GM12878 (cell line): Measurements from ENCODE around the gene CEACAM1. TPM values are rescaled to one million over a fixed set of nuclear protein-coding genes. Genes with fewer than 3 reads are reported as not detected.
A peak's percentile ranks its signal among the peaks of the same experiment; 100 is the strongest.

ENCODE experiments used
- ATAC-seq: fragments of 200-7000 bp; cut with Tn5 transposase; 3 replicates; pipeline ENCODE4 v1.9.1; 2020; ENCODE audit warnings: mild to moderate bottlenecking, moderate library complexity
- BruUV-seq: library from RNA; stranded (reverse); fragments of 400-500 nt; replicated peaks from 2 replicates; lab custom pipeline; 2021; lab: Mats Ljungman, UMichigan
- CTCF ChIA-PET: fragments of 300-600 bp; sonication (Branson Sonifier 250); formaldehyde crosslinking; extraction: SDS; loops from one replicate; lab custom pipeline; 2021; ENCODE audit warnings: inconsistent platforms; lab: Yijun Ruan, JAX
- POLR2A ChIA-PET: fragments of 350-600 bp; formaldehyde crosslinking; extraction: SDS; loops from one replicate; lab custom pipeline; 2021; ENCODE audit warnings: inconsistent platforms; lab: Charles Lee
- RAD21 ChIA-PET: fragments of 300-600 bp; sonication (Branson Sonifier 250); formaldehyde crosslinking; loops from one replicate; lab custom pipeline; 2023; ENCODE audit warnings: antibody characterized with exemption; ENCODE audit not compliant: unreplicated experiment; lab: Charles Lee
- SMC1A ChIA-PET: fragments of 300-600 bp; sonication (Branson Sonifier 250); formaldehyde crosslinking; loops from one replicate; lab custom pipeline; 2023; ENCODE audit not compliant: unreplicated experiment, uncharacterized antibody; lab: Charles Lee
- DNase-seq: peaks from one replicate; pipeline ENCODE4 v3.0.0-alpha.2; 2011; ENCODE audit warnings: low read depth, low spot score
- FAIRE-seq: peaks from 3 replicates; lab custom pipeline; 2011; peaks lifted over from hg19 to GRCh38; lab: Jason Lieb, UNC
- H2AFZ ChIP-seq: 2 replicates; pipeline ENCODE4 v1.6.0; 2011; ENCODE audit warnings: low read depth, low read length, control low read depth; ENCODE audit not compliant: control insufficient read depth
- H3K27ac ChIP-seq: 2 replicates; pipeline ENCODE4 v1.5.1; 2011; ENCODE audit warnings: control low read depth; ENCODE audit not compliant: control insufficient read depth, insufficient read depth
- H3K27me3 ChIP-seq, 2 experiments: replicated peaks in 1 of 2; 2 replicates each; pipeline versions ENCODE4 v1.6.0 to v1.6.1; 2011; ENCODE audit warnings: low read length in 1 of 2; ENCODE audit not compliant: control insufficient read depth in 2 of 2, insufficient read depth in 2 of 2
- H3K36me3 ChIP-seq, 2 experiments: 2 replicates each; pipeline ENCODE4 v1.5.1; 2011; ENCODE audit warnings: low read length in 1 of 2; ENCODE audit not compliant: control insufficient read depth in 2 of 2, insufficient read depth in 2 of 2
- H3K4me1 ChIP-seq: 2 replicates; pipeline ENCODE4 v1.6.1; 2011; ENCODE audit warnings: mild to moderate bottlenecking, low read length, moderate library complexity, mixed read lengths; ENCODE audit not compliant: control insufficient read depth, insufficient read depth
- H3K4me2 ChIP-seq: 2 replicates; pipeline ENCODE4 v1.6.0; 2011; ENCODE audit warnings: control low read depth; ENCODE audit not compliant: control insufficient read depth, insufficient read depth
- H3K4me3 ChIP-seq: fragments of 200-600 bp; sonication (generic); 2 replicates; pipeline ENCODE4 v1.5.1; 2016
- H3K79me2 ChIP-seq: 2 replicates; pipeline ENCODE4 v1.6.0; 2011; ENCODE audit warnings: low read length; ENCODE audit not compliant: control insufficient read depth, insufficient read depth
- H3K9ac ChIP-seq: 2 replicates; pipeline ENCODE4 v1.8.0; 2011; ENCODE audit warnings: low read length, control low read depth, mixed read lengths; ENCODE audit not compliant: control insufficient read depth, insufficient read depth
- H3K9me3 ChIP-seq: replicated peaks from 3 replicates; pipeline ENCODE4 v1.5.1; 2011; ENCODE audit warnings: mild to moderate bottlenecking, low read length; ENCODE audit not compliant: control insufficient read depth, insufficient read depth
- H4K20me1 ChIP-seq: 2 replicates; pipeline ENCODE4 v1.6.0; 2011; ENCODE audit not compliant: control insufficient read depth, insufficient read depth
- ATF7 ChIP-seq: fragments of 450-650 bp; IDR thresholded peaks from 2 replicates; pipeline ENCODE4 v1.6.1; 2016; ENCODE audit warnings: low read depth, mild to moderate bottlenecking
- BHLHE40 ChIP-seq, 2 experiments: fragments of 450-650 bp in 1 of 2; IDR thresholded peaks; 2 replicates each; pipeline ENCODE4 v1.6.1; 2011 to 2017; ENCODE audit warnings: low read depth in 2 of 2, borderline replicate concordance in 1 of 2, improper control_type of control experiment in 1 of 2, low read length in 1 of 2, mild to moderate bottlenecking in 1 of 2
- ETV6 ChIP-seq, 2 experiments: fragments of 450-650 bp in 1 of 2; IDR thresholded peaks in 1 of 2; conservative IDR thresholded peaks in 1 of 2; 2 replicates each; pipeline ENCODE4 v1.6.1; 2014; ENCODE audit warnings: antibody characterized with exemption in 1 of 2, borderline replicate concordance in 1 of 2, low read depth in 1 of 2, mild to moderate bottlenecking in 1 of 2, moderate library complexity in 1 of 2
- IKZF1 ChIP-seq: fragments of 450-650 bp; conservative IDR thresholded peaks from 2 replicates; pipeline ENCODE4 v1.6.1; 2017; ENCODE audit warnings: antibody characterized with exemption, mild to moderate bottlenecking
- IKZF2 ChIP-seq, 2 experiments: fragments of 450-650 bp; IDR thresholded peaks; 2 replicates each; pipeline ENCODE4 v1.6.1; 2017; ENCODE audit warnings: mild to moderate bottlenecking in 2 of 2, moderate library complexity in 2 of 2
- JUNB ChIP-seq: IDR thresholded peaks from 2 replicates; pipeline ENCODE4 v1.6.1; 2016; ENCODE audit warnings: antibody characterized with exemption, mild to moderate bottlenecking
- MEF2A ChIP-seq: IDR thresholded peaks from 2 replicates; pipeline ENCODE4 v1.6.1; 2011; ENCODE audit warnings: low read depth, mild to moderate bottlenecking, low read length, moderate library complexity; ENCODE audit not compliant: insufficient read depth
- NBN ChIP-seq: fragments of 450-650 bp; IDR thresholded peaks from 2 replicates; pipeline ENCODE4 v1.6.1; 2016
- POLR2AphosphoS2 ChIP-seq: IDR thresholded peaks from 2 replicates; pipeline ENCODE4 v1.6.1; 2011; ENCODE audit warnings: low read depth, mild to moderate bottlenecking, low read length, improper control_type of control experiment, moderate library complexity
- RB1 ChIP-seq: fragments of 450-650 bp; formaldehyde crosslinking; IDR thresholded peaks from 2 replicates; pipeline ENCODE4 v1.6.1; 2017; ENCODE audit warnings: mild to moderate bottlenecking, borderline replicate concordance
- REST ChIP-seq: IDR thresholded peaks from 2 replicates; pipeline ENCODE4 v1.6.1; 2012; ENCODE audit warnings: mild to moderate bottlenecking, low read depth, low read length
- RUNX3 ChIP-seq: IDR thresholded peaks from 2 replicates; pipeline ENCODE4 v1.6.1; 2012; ENCODE audit warnings: low read length, inconsistent platforms
- TCF3 ChIP-seq: IDR thresholded peaks from 2 replicates; pipeline ENCODE4 v1.6.1; 2012; ENCODE audit warnings: low read depth, mild to moderate bottlenecking, low read length, borderline replicate concordance; ENCODE audit not compliant: insufficient read depth
- WGBS: methylation state at CpG from one replicate; pipeline ENCODE4 v1.1.6; 2016; ENCODE audit warnings: low lambda C conversion rate; ENCODE audit not compliant: insufficient replicate concordance, insufficient coverage; ENCODE audit errors: missing lambda C conversion rate; 5-methylcytosine and 5-hydroxymethylcytosine counted together
- in situ Hi-C: fragments of 300-500 bp; cut with MboI; formaldehyde crosslinking; loops from 9 replicates; pipeline ENCODE4 v1.14.3; 2018; ENCODE audit warnings: mixed read lengths
- intact Hi-C: fragments of 100-400 bp; cut with micrococcal nuclease; formaldehyde crosslinking; loops from one replicate; pipeline ENCODE4 v1.14.2; 2022; ENCODE audit not compliant: unreplicated experiment
- polyA plus RNA-seq, 11 experiments: library from polyadenylated mRNA; depleted of rRNA in 4 of 11; unstranded in 6 of 11; stranded (reverse) in 5 of 11; fragments of >200 nt; fragmentation: Nextera tagmentation in 4 of 11; fragmentation: Illumina TruSeq in 1 of 11; extraction: Ambion mirVana in 4 of 11; extraction: Trizol in 1 of 11; gene quantifications; 1 replicate in 1 of 11; 2 replicates in 10 of 11; pipeline versions ENCODE4 v1.2.1 to v1.2.3, GENCODE V29; 2011 to 2016; ENCODE audit warnings: inconsistent platforms in 2 of 11, missing spikeins in 2 of 11, low read depth in 1 of 11
- total RNA-seq, 4 experiments: library from RNA; depleted of rRNA in 3 of 4; stranded (reverse); fragments of >200 nt in 3 of 4; fragmentation: Illumina TruSeq in 1 of 4; extraction: Trizol in 1 of 4; gene quantifications; 2 replicates each; pipeline versions ENCODE4 v1.2.1 to v1.2.3, GENCODE V29; 2013 to 2021
- TF ChIP-seq, protein P1 (sequence below): fragments of 450-650 bp; IDR thresholded peaks from 2 replicates; pipeline ENCODE4 v1.6.1; 2017; ENCODE audit warnings: mild to moderate bottlenecking
- TF ChIP-seq, protein P2 (sequence below): IDR thresholded peaks from 2 replicates; pipeline ENCODE4 v1.6.1; 2011; ENCODE audit warnings: mild to moderate bottlenecking, low read depth, low read length, moderate library complexity; ENCODE audit not compliant: insufficient replicate concordance

The CEACAM1 gene
- total and polyA plus RNA-seq, 10 of the 15 experiments (the other 5 are each of a cell fraction or from before 2014, with no cell fraction given): 3.9 to 24.0 (median 6.5) TPM

GRCh38 chr19:42495663-42496062 is 32.6 kb downstream of the CEACAM1 start (continued):
- TF ChIP-seq ETV6 (conservative IDR thresholded peaks at IDR 0.05 in 1 of 2, IDR thresholded peaks at IDR 0.05 in 1 of 2; ENCODE audit: borderline replicate concordance in 1 of 2, low read depth in 1 of 2) (no peak), NBN (no peak)

- Histone ChIP-seq H4K20me1 (no peaks in the 10 kb centered on the region), H3K36me3 (no peaks in the 10 kb centered on the region), H2AFZ (no peak overlapping the region), H3K4me1 (peaks cover 28% of the 10 kb centered on the region), H3K4me3 (no peak overlapping the region), H3K27me3 (no peaks in the 10 kb centered on the region), H3K27ac (no peak overlapping the region), H3K9ac (no peak overlapping the region), H3K79me2 (no peaks in the 10 kb centered on the region), H3K9me3 (no peaks in the 10 kb centered on the region), H3K4me2 (no peak overlapping the region; the same call in 1 of the 2 replicates)
- DNase-seq (no peak), FAIRE-seq (no peak), ATAC-seq (peak; percentile 47)
- in situ Hi-C loops (no loop called here), intact Hi-C loops (no loop called here)
- ChIA-PET SMC1A (interaction anchor here (1.1 to 7.3 kb wide), 8 partner anchors 9 to 43 kb away, joined by 3 to 40 read pairs (median 13); partner anchors contain the start of gene CEACAM1), POLR2A (interaction anchor here (0.7 to 1.4 kb wide), 3 partner anchors 22 to 44 kb away, joined by 3 to 4 read pairs (median 4); no protein-coding TSS in a partner anchor), RAD21 (interaction anchor here (1.4 to 4.2 kb wide), 2 partner anchors 28 to 34 kb away, joined by 6 to 21 read pairs; partner anchors contain the start of gene CEACAM1), CTCF (interaction anchor here (0.5 to 3.4 kb wide), 6 partner anchors 13 to 74 kb away, joined by 3 to 20 read pairs (median 10); partner anchors contain the start of gene CEACAM1)
- WGBS: 35% methylated on average over 3 of the region's 3 CpGs
- BruUV-seq: no TSS peak
- TF ChIP-seq, protein P1, sequence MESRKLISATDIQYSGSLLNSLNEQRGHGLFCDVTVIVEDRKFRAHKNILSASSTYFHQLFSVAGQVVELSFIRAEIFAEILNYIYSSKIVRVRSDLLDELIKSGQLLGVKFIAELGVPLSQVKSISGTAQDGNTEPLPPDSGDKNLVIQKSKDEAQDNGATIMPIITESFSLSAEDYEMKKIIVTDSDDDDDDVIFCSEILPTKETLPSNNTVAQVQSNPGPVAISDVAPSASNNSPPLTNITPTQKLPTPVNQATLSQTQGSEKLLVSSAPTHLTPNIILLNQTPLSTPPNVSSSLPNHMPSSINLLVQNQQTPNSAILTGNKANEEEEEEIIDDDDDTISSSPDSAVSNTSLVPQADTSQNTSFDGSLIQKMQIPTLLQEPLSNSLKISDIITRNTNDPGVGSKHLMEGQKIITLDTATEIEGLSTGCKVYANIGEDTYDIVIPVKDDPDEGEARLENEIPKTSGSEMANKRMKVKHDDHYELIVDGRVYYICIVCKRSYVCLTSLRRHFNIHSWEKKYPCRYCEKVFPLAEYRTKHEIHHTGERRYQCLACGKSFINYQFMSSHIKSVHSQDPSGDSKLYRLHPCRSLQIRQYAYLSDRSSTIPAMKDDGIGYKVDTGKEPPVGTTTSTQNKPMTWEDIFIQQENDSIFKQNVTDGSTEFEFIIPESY: no peak
- TF ChIP-seq JUNB (peak; percentile 46), REST (no peak), IKZF2 (IDR thresholded peaks at IDR 0.05) (peak; percentile 45 to 52; a peak in 2 of 4 replicates), ATF7 (peak; percentile 20; the same call in 1 of the 2 replicates), BHLHE40 (IDR thresholded peaks at IDR 0.05; ENCODE audit: borderline replicate concordance in 1 of 2, low read depth in 2 of 2, low read length in 1 of 2) (no peak), IKZF1 (0 out of 2 replicates have a peak, but pooled peaks have one; percentile 39), POLR2AphosphoS2 (no peak), RB1 (no peak), RUNX3 (peak; percentile 55; the same call in 1 of the 2 replicates), MEF2A (0 out of 2 replicates have a peak, but pooled peaks have one; percentile 24), TCF3 (no peak)
- TF ChIP-seq, protein P2, sequence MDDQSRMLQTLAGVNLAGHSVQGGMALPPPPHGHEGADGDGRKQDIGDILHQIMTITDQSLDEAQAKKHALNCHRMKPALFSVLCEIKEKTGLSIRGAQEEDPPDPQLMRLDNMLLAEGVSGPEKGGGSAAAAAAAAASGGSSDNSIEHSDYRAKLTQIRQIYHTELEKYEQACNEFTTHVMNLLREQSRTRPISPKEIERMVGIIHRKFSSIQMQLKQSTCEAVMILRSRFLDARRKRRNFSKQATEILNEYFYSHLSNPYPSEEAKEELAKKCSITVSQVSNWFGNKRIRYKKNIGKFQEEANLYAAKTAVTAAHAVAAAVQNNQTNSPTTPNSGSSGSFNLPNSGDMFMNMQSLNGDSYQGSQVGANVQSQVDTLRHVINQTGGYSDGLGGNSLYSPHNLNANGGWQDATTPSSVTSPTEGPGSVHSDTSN: no peak
Observed at GRCh38 chr19:42494321-42494720, 34.0 kb downstream of the CEACAM1 start.
